ENCODE data around the gene RAPGEF6.

The RAPGEF6 gene

GRCh38 chr5:131466171-131466766 is 168.8 kb downstream of the RAPGEF6 start:
- no peak for TF ChIP-seq CTCF (IDR thresholded peaks at IDR 0.05; ENCODE audit: low read depth, low read length)
- in situ Hi-C loops (cut with HindIII; ENCODE audit: low sequenced_read_pairs) = no loop called here

GRCh38 chr5:131463656-131464055 is 171.4 kb downstream of the RAPGEF6 start:
- no peak for DNase-seq (ENCODE audit: low read depth, low spot score)
- TF ChIP-seq CTCF (IDR thresholded peaks at IDR 0.05; ENCODE audit: low read depth, low read length) = no peak
- in situ Hi-C loops (cut with HindIII; ENCODE audit: low sequenced_read_pairs) = no loop called here
- H3K4me3 ChIP-seq (ENCODE audit: low read depth, low read length) = no peak overlapping the region

More at GRCh38 chr5:131466171-131466766, 168.8 kb downstream of the RAPGEF6 start:
- DNase-seq (ENCODE audit: low read depth, low spot score) = peak; percentile 86
- H3K4me3 ChIP-seq (ENCODE audit: low read depth, low read length) = no peak overlapping the region

- no peak for DNase-seq (ENCODE audit: low read depth, low spot score)
- in situ Hi-C loops (cut with HindIII; ENCODE audit: low sequenced_read_pairs) = no loop called here
- no peak overlapping the region for H3K4me3 ChIP-seq (ENCODE audit: low read depth, low read length)
- TF ChIP-seq CTCF (IDR thresholded peaks at IDR 0.05; ENCODE audit: low read depth, low read length) = no peak
Observed at GRCh38 chr5:131462454-131462853, 172.6 kb downstream of the RAPGEF6 start.

- DNase-seq (ENCODE audit: low read depth, low spot score) = no peak
- TF ChIP-seq CTCF (IDR thresholded peaks at IDR 0.05; ENCODE audit: low read depth, low read length) = no peak
- in situ Hi-C loops (cut with HindIII; ENCODE audit: low sequenced_read_pairs) = no loop called here
- no peak overlapping the region for H3K4me3 ChIP-seq (ENCODE audit: low read depth, low read length)
Observed at GRCh38 chr5:131461742-131462141, 173.3 kb downstream of the RAPGEF6 start.

GRCh38 chr5:131460867-131461572 is 174.0 kb downstream of the RAPGEF6 start:
- TF ChIP-seq CTCF (IDR thresholded peaks at IDR 0.05; ENCODE audit: low read depth, low read length) = no peak
- in situ Hi-C loops (cut with HindIII; ENCODE audit: low sequenced_read_pairs) = no loop called here
- no peak overlapping the region for H3K4me3 ChIP-seq (ENCODE audit: low read depth, low read length)
- peak; percentile 32 for DNase-seq (ENCODE audit: low read depth, low spot score)

GRCh38 chr5:131460133-131460532 is 174.9 kb downstream of the RAPGEF6 start:
- H3K4me3 ChIP-seq (ENCODE audit: low read depth, low read length) = no peak overlapping the region
- TF ChIP-seq CTCF (IDR thresholded peaks at IDR 0.05; ENCODE audit: low read depth, low read length) = no peak
- in situ Hi-C loops (cut with HindIII; ENCODE audit: low sequenced_read_pairs) = no loop called here
- no peak for DNase-seq (ENCODE audit: low read depth, low spot score)
